Measurements from ENCODE around the gene CCR7. TPM values are rescaled to one million over a fixed set of nuclear protein-coding genes. Genes with fewer than 3 reads are reported as not detected.

CCR7 gene
- total RNA-seq, 1 experiment from 2014 or later: not detected

GRCh38 chr17:40541060-40541872 lies 24.0 kb downstream of the CCR7 start:
- H3K9me3 ChIP-seq: no peaks in the 10 kb centered on the region
- H3K4me3 ChIP-seq (ENCODE audit: low read depth, low read length): no peak overlapping the region
- BruUV-seq (replicated peaks): no TSS peak
- no peak for DNase-seq
- POLR2A ChIA-PET: no interaction called here
- peak overlapping the region; percentile 25 for H3K27ac Mint-ChIP-seq (ENCODE audit: unreplicated experiment)
- CTCF ChIA-PET: no interaction called here
- H3K27me3 ChIP-seq (replicated peaks; ENCODE audit: control insufficient read depth, insufficient read depth, low read length): no peaks in the 10 kb centered on the region
- TF ChIP-seq, protein P1, sequence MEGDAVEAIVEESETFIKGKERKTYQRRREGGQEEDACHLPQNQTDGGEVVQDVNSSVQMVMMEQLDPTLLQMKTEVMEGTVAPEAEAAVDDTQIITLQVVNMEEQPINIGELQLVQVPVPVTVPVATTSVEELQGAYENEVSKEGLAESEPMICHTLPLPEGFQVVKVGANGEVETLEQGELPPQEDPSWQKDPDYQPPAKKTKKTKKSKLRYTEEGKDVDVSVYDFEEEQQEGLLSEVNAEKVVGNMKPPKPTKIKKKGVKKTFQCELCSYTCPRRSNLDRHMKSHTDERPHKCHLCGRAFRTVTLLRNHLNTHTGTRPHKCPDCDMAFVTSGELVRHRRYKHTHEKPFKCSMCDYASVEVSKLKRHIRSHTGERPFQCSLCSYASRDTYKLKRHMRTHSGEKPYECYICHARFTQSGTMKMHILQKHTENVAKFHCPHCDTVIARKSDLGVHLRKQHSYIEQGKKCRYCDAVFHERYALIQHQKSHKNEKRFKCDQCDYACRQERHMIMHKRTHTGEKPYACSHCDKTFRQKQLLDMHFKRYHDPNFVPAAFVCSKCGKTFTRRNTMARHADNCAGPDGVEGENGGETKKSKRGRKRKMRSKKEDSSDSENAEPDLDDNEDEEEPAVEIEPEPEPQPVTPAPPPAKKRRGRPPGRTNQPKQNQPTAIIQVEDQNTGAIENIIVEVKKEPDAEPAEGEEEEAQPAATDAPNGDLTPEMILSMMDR (IDR thresholded peaks at IDR 0.05; ENCODE audit: insufficient read depth in 1 of 2, low read depth in 1 of 2, low read length in 1 of 2, severe bottlenecking in 1 of 2, unreplicated experiment in 1 of 2): no peak
- intact Hi-C loops (cut with micrococcal nuclease; ENCODE audit: unreplicated experiment): no loop called here
- H3K36me3 Mint-ChIP-seq (ENCODE audit: insufficient read depth, unreplicated experiment): peaks cover 4% of the 10 kb centered on the region
- no peak overlapping the region for H3K4me3 Mint-ChIP-seq (ENCODE audit: unreplicated experiment)
- H3K4me1 Mint-ChIP-seq (ENCODE audit: low read depth, unreplicated experiment): no peaks in the 10 kb centered on the region
- H3K27me3 Mint-ChIP-seq (ENCODE audit: insufficient read depth, unreplicated experiment): no peaks in the 10 kb centered on the region
- H3K9me3 Mint-ChIP-seq (ENCODE audit: unreplicated experiment): no peaks in the 10 kb centered on the region
- H3K36me3 ChIP-seq (ENCODE audit: control insufficient read depth, insufficient read depth, low read length): no peaks in the 10 kb centered on the region
- H3K4me1 ChIP-seq: no peaks in the 10 kb centered on the region

DNA sequence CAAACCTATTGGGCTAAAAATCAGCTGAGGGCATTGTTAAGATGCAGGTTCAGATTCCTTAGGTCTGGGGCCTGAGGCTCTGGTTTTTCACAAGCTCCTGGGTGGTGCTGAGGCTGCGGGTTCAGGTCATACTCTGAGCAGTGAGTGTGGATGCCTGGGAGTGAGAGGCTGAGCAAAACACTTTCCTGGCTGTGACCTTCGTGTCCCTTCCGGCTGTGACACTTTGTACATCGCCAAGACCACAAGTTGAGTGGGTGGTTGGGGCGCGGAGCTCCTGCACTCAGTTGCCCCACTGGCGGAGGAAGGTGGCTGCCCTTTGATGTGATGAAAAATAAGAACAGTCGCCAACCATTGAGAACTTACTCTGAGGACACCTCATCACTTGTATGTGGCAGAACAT lies 24.8 kb downstream of the CCR7 start:
- H3K27ac Mint-ChIP-seq (ENCODE audit: unreplicated experiment): no peak overlapping the region
- H3K4me3 Mint-ChIP-seq (ENCODE audit: unreplicated experiment): no peak overlapping the region
- no peaks in the 10 kb centered on the region for H3K27me3 Mint-ChIP-seq (ENCODE audit: insufficient read depth, unreplicated experiment)
- no peaks in the 10 kb centered on the region for H3K9me3 ChIP-seq
- H3K4me1 Mint-ChIP-seq (ENCODE audit: low read depth, unreplicated experiment): no peaks in the 10 kb centered on the region
- H3K4me1 ChIP-seq: no peaks in the 10 kb centered on the region
- intact Hi-C loops (cut with micrococcal nuclease; ENCODE audit: unreplicated experiment): no loop called here
- no peaks in the 10 kb centered on the region for H3K9me3 Mint-ChIP-seq (ENCODE audit: unreplicated experiment)
- peaks cover 4% of the 10 kb centered on the region for H3K36me3 Mint-ChIP-seq (ENCODE audit: insufficient read depth, unreplicated experiment)
- no peaks in the 10 kb centered on the region for H3K27me3 ChIP-seq (replicated peaks; ENCODE audit: control insufficient read depth, insufficient read depth, low read length)
- no peak overlapping the region for H3K4me3 ChIP-seq (ENCODE audit: low read depth, low read length)
- TF ChIP-seq, protein P1 (IDR thresholded peaks at IDR 0.05; ENCODE audit: insufficient read depth in 1 of 2, low read depth in 1 of 2, low read length in 1 of 2, severe bottlenecking in 1 of 2, unreplicated experiment in 1 of 2): no peak
- CTCF ChIA-PET: interaction anchor here (2.7 kb wide), 1 partner anchor 20 kb away, joined by 12 read pairs; no protein-coding TSS in a partner anchor
- DNase-seq: no peak
- BruUV-seq (replicated peaks): no TSS peak
- POLR2A ChIA-PET: no interaction called here
- no peaks in the 10 kb centered on the region for H3K36me3 ChIP-seq (ENCODE audit: control insufficient read depth, insufficient read depth, low read length)

DNA sequence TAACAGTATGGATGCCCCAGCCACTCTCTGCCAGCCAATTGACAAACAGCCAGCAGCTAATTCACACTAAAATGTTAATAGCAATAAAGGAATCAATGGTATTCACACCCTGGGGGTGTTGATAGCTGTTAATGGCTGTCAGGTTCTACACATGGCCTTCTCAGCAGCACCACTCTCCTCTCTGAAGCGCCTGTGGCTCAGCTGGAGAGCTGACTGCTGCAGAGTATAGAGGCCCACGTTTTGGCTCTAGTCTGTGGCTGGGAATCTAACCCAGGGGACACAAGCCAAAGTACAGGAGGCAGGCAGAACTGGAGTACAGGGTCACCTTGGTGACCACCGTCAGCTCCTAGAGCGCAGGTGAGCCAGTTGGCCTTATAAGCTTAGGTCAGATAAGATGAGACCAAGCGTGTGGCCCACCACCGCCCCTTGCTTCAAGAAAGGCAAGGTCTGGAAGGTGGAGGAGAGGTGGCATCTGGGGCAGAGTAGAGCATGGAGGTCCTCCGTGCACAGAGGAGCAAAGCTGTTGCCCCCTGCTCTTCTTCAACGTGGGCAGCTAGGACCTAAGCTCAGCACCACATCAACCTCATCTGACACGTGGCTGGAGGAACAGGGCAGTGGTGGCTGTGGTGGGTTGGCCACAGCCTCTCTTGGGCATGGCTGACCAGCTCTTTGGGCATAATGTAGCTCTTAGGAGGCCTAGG lies 25.4 kb downstream of the CCR7 start:
- CTCF ChIA-PET: interaction anchor here (0.5 to 2.7 kb wide), 3 partner anchors 21 to 336 kb away, joined by 3 to 12 read pairs (median 4); no protein-coding TSS in a partner anchor
- H3K4me3 Mint-ChIP-seq (ENCODE audit: unreplicated experiment): no peak overlapping the region
- peaks cover 4% of the 10 kb centered on the region for H3K36me3 Mint-ChIP-seq (ENCODE audit: insufficient read depth, unreplicated experiment)
- Histone ChIP-seq H3K27me3 (replicated peaks; ENCODE audit: control insufficient read depth, insufficient read depth, low read length) (no peaks in the 10 kb centered on the region), H3K9me3 (no peaks in the 10 kb centered on the region), H3K4me3 (ENCODE audit: low read depth, low read length) (no peak overlapping the region), H3K36me3 (ENCODE audit: control insufficient read depth, insufficient read depth, low read length) (no peaks in the 10 kb centered on the region), H3K4me1 (no peaks in the 10 kb centered on the region)
- H3K27me3 Mint-ChIP-seq (ENCODE audit: insufficient read depth, unreplicated experiment): no peaks in the 10 kb centered on the region
- POLR2A ChIA-PET: no interaction called here
- H3K27ac Mint-ChIP-seq (ENCODE audit: unreplicated experiment): no peak overlapping the region
- no TSS peak for BruUV-seq (replicated peaks)
- no peak for DNase-seq
- no peaks in the 10 kb centered on the region for H3K4me1 Mint-ChIP-seq (ENCODE audit: low read depth, unreplicated experiment)
- intact Hi-C loops (cut with micrococcal nuclease; ENCODE audit: unreplicated experiment): no loop called here
- TF ChIP-seq, protein P1 (IDR thresholded peaks at IDR 0.05; ENCODE audit: insufficient read depth in 1 of 2, low read depth in 1 of 2, low read length in 1 of 2, severe bottlenecking in 1 of 2, unreplicated experiment in 1 of 2): no peak
- H3K9me3 Mint-ChIP-seq (ENCODE audit: unreplicated experiment): no peaks in the 10 kb centered on the region
